ENCODE measurements around the gene CDC6.

CDC6 gene

DNA sequence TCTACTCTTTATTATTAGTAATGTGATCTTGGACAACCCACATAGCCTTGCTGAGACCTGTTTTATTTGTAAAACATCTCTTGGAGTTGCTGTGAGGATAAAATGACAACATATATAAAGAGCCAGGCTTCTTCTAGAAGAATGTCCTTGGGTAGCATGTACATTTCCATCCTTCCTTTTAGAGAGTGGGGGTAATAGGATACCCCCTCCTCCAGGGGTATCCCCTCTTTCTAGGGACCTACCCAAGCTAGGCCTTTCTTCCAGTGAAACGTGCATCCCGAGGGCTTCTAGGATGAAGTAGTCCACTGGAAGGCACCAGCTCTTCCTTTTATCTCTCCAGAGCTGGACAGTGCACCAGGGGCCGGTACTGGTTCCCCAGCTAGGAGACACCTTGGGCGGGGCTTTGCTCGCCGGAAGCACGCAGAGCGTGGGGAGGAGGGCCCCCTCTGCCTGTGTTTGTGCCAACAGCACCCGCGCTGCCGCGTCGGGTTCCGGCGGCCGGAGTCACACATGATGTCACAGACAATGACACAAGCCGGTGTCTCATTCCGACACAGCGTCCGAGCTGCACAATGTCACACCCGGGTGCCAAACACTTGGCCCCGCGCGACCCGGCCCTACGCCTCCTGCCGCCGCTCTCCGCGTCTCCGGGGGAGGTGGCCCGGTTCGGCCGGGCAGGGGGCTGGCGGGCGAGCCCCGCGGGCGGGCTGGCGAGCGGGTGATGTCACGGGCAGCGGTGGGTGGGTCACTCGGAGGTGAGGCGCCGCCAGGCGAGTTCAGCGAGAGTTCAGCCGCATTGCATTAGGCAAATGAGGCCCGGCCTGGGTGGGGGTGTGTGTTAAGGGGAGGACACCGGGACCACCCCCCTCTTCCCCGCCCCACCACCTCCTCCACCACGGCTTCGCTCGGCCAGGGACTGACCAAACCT is 53.5 kb downstream of the CDC6 start:
- peak; percentile 57 to 72 for DNase-seq (ENCODE audit: low read depth in 2 of 2)

DNA sequence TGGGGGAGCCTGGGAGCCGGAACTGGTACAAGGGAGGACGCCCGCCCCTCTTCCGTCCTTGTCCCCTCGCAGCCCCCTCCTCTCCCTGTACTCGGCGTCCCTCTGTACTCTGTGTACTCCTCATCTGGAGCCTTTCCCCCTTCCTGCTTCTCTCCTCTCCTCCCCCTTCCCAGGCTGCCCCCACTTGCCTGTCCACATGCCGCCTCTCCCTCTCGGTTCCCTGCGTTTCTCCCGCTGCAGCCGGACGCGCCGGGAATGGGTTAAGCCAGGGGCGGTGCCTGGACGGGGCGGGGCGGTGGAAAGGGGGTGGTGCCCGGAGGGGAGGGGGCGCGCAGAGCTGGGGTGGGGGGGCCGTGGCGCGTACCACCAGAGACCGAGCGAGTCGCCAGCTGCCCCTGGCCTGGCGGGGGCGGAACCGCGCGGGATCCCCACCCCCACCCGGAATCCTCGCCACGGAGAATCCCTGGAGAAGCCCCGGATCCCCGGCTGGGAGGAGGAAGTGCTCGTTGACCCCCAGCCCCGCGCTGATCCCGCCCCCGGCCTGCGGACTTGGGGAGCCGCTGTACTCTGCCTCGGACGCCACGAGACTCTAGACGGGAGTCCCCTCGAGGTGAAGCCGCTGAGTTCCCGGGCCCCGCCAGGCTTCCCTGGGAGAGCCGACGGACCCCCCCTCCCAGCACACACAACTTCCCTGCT is 54.3 kb downstream of the CDC6 start:
- DNase-seq (ENCODE audit: low read depth in 2 of 2): no peak

DNA sequence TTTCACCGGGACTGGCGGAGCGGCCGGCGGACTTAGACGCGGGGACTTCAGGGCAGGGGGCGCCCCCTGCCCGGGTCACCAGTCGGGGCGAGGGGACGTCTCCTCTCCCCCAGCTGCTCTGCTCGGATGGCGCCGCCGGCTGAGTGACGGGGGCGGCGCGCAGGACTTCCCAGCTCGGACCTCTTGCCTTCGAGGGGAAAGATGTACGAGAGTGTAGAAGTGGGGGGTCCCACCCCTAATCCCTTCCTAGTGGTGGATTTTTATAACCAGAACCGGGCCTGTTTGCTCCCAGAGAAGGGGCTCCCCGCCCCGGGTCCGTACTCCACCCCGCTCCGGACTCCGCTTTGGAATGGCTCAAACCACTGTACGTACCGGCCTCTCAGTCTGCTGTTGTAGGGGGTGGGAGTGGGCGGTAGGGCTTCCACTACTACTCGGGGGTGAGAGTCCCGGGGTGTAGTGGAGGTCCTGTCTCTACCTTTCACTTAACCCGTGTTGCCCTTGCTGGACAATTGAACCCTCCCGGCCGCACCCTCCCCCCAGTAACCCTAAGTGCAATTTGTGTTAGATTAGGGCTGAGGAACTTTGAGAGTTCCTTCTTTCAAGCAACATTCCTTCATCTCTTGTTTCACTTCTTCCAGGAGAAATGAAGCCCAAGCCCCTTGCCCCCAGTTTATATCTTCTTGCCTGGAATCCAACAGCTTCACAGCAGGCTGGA is 55.0 kb downstream of the CDC6 start:
- DNase-seq (ENCODE audit: low read depth in 2 of 2): no peak

DNA sequence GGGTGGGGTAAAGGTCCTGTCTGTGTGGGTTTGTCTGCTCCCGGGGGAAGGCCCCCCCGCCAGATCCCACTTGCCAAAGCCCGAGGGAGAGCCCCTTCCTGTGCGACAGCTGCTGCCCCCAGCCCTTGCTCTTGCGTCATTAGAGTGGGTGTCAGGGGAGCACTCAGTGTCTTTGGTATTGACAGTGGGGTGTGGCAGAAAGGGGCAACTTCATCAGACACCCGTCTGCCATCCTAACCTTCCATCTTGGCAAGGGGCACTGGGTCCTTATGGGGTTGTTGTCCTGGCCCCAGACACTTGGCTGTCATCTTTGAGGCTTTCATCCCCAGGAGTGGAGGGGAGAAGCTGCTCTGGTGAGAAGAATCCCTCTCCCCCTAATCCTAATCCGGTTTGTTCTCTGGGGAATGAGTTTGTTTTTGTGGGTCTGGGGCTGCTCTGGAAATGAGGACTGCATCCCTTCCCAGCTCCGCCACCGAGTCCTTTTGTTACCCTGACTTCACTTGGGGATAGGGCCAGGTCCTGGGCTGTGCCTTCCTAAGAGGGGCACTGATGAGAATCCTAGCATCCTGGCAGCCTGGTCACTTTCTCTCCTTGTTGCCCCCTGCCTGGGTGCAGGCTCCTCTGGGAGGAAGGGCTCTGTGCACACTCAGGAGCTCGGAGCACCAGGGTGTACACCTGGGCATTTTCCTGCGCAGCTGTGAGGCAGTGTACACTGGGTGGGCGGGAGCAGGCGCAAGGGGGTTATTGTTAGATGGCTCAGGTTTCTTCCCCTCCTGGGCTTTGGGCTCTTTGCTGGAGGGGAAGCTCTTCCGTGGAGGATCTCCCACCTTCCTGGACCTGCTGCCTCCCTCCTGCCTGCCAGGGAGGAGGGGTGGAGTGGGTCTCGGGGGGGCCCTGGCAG is 55.8 kb downstream of the CDC6 start:
- DNase-seq (ENCODE audit: low read depth in 2 of 2): no peak

DNA sequence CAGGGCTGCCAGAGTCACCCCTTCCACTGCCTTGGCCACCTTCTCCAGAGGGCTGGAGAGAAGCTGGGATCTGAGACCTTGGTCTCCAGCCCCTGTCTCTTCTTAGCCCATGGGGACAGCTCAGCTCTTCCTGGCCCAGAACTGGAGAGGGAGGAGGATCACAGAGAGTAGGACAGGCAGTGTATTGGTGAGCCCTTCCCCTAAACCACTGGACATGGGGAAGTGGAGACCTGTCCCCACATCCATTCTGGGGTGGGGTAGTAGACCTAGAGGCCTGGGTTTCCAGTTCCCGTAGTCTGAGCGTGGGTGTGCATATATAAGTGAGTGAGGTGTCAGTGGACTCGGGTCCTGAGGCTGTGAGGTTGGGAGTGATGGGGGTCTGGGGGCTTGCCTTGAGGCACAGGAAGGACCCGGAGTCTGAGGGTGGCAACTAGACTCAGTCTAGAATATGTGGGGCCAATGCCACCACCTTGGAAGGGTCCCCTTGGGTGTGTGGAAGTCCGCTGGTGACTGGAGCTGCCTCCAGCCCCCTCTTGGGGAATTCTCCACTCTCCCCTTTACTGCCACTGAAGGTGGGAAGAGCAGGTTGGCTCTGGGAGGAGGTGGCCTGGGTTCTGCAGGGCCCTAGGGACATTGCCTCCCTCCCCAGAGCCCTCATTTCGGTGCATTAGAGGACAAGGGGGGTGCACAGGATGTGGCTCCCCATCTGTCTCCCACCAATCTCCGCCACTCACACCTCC is 56.9 kb downstream of the CDC6 start:
- no peak for DNase-seq (ENCODE audit: low read depth in 2 of 2)

DNA sequence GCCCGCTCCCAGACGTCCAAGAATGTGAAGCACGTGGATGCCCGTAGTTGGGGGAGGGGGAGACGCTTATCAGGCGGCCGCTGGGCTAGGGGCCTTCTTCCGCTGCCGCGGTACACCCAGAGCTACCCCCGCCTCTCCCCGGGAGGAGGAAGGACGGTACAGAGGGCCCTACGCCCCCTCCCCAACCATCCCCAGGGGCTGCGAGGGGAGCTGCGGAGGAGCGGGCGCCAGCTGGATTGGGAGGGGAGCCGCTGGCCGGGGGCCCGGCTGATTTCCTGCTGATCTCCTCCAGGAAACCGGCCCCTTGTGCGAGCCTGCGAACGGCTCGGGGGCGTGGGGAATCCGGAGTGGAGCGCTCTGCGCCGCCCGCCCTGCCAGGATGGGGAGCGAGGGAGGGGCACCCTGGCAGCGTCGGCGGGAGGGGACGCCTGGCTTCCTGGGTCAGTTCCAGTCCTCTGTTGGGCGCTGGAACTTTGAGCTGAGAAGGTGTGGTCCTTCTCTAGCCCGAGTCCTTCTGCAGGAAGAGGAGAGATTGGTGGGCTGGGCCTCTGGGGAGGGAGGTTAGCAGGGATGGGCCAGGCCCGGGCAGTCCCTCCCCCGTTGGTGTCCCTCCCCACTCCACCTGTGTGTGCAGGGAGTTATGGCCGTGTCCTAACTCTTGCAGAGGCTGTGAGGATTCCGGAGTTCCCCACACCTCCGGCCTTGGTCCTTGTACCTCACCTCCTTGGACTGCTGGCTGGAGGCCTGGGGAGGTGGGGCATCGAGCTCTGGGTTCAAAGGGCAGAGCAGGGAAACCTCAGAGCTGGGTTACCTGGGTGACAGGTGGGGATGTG is 57.7 kb downstream of the CDC6 start:
- no peak for DNase-seq (ENCODE audit: low read depth in 2 of 2)

DNA sequence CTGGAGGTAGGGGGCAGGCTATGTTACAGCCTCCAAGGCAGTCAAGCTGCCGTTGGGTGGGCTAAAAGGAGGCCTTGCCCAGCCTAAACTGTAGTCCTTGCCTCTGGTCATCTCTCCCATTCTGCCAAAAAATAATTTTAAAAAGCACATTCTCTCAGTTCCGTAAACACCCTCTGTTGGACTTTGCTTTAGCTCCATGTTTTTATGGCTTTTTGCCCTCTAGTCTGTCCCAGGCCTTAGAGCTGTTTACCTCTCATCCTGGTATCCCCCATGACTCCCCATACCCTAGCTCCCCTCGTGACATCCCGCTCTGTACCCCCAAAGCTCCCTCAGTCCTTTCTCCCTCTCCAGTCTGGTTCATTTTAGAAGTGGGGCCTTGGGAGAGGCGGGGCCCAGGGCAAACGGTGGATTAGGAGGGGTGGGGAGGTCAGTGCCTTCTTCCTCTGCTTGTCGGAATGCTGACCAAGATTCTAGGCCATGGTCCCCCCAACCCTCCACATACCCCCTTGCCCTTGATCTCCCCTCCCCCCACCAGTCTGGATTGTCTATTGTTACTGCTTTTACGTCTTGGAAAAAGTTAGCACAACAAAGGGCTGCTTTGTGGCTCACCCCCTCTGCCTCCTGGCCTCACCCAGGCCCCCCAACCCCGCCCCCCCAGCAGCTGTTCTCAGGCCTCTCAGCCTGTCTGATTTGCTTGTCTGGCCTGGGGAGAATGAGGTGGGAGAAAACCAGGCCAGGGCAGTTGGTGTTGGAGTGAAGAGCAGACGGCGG is 58.5 kb downstream of the CDC6 start:
- DNase-seq (ENCODE audit: low read depth in 2 of 2): no peak

DNA sequence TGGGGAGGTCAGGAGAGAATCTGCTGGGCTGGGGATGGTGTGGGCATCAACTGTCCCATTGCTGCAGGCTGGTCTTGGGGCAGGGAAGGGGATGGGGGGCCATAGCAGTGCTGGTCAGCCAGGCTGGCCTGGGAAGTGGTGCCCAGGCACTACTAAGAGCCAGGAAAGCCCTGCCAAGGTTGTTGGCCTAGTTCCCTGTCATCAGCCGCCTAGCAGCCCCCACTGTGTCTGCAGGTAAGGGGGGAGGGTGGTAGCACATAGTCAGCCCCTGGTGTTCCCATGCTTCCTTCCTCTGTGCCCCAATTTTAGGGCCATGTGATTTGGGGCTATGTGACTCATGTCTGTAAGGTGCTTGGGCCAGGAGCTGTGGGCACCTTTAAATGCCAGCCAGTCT is 59.1 kb downstream of the CDC6 start:
- DNase-seq (ENCODE audit: low read depth in 2 of 2): no peak

DNA sequence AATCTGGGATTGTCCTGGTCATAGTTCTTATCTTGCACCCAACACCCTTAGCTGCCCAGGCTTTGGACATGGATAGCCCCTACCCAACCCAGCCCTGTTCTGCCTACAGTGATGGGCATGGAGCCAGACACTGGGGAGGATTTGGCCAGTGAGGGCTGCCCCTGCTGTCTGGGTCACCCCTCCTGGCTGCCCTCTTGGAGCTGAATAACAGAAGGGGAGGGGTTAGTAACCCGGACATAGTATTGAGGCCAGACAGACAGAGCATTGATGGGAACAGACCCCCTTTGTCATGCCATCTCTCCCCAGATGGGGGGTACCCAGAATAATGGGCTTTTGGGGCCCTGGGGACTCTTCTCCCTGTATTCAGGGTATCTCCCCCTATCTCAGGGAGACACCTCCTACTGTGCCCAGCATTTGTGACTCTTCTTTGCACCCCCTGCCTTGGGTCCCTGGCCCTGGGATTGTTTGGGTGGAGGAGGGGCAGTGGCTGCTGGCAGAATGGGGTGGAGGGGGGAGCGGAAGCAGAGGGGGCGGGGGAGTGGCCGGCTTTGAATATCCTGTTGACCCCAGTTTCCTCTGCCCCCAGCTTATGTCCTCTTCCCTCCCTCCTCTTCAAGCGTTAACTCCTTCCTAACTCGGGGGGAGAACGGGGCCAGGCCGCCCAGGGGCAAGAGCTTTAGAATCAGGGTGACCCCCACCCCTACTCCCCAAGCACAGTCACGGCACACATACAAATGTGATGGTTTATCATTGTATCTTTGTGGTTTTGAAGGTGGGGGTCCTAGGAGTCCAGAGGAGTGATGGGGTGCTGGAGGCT is 59.8 kb downstream of the CDC6 start:
- no peak for DNase-seq (ENCODE audit: low read depth in 2 of 2)

DNA sequence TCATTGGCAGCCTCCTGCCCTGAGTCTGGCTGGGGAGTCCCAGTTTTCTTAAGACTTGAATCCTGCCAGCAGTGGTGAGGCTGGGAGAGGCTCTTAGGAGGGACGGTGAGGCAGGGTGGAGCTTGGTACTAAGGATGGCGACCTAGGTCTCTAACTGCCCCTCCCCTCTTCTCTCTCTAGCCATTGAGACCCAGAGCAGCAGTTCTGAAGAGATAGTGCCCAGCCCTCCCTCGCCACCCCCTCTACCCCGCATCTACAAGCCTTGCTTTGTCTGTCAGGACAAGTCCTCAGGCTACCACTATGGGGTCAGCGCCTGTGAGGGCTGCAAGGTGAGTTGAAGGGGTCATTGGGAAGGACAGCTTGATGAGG is 60.4 kb downstream of the CDC6 start:
- no peak for DNase-seq (ENCODE audit: low read depth in 2 of 2)

DNA sequence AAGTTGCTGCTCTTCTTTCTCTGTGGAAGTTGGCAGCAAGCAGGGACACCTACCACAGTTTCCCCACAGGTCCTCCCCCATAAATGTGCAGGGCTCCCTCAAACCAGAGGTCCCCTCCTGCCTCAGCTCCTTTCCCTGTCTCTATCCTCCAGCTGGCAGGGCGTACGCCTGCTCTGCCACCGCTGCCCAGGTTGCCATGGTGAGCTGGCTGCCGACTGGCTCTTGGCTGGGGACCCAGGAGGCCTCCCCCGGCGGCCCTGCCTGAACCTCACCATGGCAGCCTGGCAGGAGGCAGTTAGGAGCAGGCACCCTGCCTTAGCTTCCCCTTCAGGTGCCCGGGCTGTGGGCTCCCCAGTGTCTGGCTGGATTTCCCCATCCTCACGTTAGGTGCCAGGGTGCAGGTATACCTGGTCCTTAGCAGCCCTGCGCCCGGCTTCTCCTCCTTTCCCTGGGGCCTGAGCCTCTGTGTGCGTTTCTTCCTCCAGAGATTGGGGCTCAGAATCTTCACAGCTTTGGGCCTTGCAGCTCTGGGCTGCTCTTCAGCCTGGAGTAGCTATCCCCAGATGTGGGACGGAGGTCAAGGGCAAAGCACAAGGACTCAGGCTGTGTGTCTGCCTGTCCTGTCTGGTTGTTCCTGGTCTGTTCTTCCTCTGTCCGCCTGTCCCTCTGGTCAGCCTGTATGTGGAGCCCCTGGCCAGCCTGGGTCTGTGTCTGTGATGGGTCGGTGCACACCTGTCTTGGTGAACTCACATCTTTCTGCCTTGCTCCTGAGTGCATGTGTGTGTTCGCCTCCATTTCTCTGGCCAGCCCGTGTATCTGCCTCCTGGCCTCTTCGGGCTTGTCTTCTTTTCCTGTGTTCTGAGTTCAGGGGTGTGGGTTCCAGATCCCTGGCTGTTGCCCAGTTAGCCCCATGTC is 61.1 kb downstream of the CDC6 start:
- no peak for DNase-seq (ENCODE audit: low read depth in 2 of 2)

DNA sequence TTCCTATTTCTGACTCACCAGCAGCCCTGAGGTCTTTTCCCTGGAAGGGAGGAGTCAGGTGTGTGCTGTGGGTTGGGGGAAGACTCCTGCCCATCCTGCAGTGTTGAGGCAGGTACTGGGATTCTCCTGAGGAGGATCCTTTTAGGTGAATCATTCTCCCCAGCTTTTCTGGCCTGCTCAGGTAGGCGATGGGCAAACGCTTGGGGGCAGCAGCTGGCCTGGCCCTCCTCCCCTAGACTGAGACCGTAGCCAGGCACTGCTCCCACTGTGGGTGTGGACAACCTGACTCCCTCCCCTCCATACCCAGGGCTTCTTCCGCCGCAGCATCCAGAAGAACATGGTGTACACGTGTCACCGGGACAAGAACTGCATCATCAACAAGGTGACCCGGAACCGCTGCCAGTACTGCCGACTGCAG is 61.8 kb downstream of the CDC6 start:
- DNase-seq (ENCODE audit: low read depth in 2 of 2): no peak

DNA sequence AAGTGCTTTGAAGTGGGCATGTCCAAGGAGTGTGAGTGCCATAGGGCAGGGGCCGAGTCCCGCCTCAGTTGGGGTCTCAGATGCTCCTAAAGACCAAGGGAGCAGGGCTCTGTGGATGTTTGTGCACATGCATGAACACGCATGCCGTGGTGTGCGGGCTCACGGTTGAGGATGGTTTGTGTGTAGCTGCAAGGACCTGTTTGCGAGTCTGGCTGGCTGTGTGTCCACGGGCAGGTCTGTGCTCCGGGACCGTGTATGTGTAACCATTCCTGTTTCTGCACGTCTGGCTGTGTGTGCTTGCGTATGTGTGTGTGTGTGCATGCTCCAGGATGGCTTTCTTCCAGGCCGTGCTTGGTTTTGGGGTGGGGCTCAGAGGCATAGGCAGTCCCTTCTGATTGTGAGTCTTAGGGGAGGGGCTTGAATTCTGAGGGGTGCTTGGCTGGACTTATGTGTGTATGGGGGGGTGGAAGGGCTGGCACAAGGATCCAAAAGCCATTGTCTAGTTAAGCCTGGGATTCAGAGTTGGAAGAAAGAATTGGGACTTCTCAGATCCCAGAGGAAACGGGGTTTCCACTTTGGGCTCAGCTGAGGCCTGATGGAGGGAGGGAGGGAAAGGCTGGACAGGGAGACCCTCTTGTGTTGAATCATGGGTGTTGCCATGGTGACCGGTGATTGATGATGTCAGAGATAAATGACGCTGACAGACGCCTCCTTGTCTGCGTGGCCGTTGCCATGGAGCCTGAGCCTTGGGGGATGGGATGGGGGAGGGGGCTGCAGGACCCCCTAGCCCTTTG is 62.4 kb downstream of the CDC6 start:
- no peak for DNase-seq (ENCODE audit: low read depth in 2 of 2)

DNA sequence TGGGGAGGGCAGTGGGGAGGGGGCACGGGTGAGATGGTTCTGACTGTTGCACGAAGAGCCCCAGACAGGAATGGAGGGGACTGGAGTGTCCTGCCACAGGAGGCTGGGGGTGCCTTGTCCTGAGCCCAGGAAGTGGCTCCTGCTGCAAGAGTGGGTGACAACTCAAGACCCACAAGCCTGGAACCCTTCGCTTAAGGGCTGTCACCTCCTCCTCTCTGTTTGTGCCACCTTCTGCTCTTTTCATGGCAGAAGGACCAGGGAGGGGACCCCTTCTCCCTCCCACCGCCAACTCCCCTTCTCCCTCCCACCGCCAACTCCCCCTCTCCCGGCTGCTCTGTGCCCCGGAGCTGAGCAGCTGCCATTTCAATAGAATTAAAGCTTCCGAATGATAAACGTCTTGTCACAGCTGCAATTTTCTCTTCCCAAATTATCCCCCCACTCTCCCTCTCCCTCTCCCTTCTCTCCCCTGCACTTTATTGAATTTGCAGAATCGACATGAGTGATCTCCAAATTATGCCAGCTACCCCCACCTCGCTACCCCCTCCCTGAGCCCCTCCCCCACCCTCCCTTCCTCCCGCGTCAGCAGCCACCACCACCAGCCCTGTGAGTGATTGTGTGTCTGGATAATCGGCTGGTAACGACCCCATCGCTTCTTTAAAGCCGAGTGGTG is 63.1 kb downstream of the CDC6 start:
- DNase-seq (ENCODE audit: low read depth in 2 of 2): no peak

DNA sequence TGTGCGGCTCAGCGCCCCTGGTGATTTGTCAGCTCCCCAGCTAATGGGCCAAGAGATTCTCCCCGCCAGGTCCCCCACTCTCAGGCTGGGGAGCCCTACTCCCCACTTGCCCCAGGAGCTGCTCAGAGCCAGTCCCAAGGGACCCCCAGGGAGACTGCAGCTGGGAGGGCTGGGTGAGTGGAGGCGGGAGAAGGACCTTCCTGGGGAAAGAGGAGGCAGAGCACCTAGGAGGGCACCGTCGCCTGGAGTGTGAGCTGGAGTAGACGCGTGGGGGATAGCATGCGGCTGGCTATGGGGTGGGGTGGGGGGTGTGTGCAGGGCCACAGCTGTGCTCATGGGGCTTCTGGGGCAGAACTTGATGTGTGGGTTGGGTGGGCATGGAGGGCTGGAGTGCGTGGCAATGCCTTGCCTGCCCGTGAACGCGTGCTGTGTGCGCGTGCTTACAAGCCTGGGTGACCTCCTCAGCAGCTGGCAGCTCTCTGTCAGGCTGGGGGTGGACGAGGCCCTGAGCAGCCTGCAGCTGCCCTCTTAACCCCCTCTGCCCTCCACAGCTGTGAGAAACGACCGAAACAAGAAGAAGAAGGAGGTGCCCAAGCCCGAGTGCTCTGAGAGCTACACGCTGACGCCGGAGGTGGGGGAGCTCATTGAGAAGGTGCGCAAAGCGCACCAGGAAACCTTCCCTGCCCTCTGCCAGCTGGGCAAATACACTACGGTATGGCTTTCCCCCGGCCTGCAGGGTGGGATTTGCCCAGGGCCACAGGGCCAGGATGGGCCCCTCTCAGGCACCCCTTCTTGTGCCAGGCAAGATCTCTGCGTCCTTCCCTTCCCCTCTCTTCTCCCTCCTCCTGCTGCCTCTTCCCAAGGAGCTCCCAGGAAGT is 63.9 kb downstream of the CDC6 start:
- no peak for DNase-seq (ENCODE audit: low read depth in 2 of 2)

Data from stimulated activated CD4-positive, alpha-beta T cell treated with anti-CD3 and anti-CD28 coated beads, Interleukin-12 subunit alpha, Interleukin-12 subunit beta, amount 100 ng/mL, for 24 hours (primary cell).